NCI-H446 treated with DMSO at 0.1 percent for 48 hours (cell line): ENCODE measurements around the gene DBX2.
A peak's percentile ranks its signal among the peaks of the same experiment; 100 is the strongest.
"Not testable (repeated sequence)": the region's sequence is repeated elsewhere in the genome, so short reads cannot be mapped to it uniquely, and the experiment has no call there.

Source experiments
- DNase-seq: peaks from one replicate; lab custom pipeline; 2025; lab: John Stamatoyannopoulos, UW

The DBX2 gene

DNA sequence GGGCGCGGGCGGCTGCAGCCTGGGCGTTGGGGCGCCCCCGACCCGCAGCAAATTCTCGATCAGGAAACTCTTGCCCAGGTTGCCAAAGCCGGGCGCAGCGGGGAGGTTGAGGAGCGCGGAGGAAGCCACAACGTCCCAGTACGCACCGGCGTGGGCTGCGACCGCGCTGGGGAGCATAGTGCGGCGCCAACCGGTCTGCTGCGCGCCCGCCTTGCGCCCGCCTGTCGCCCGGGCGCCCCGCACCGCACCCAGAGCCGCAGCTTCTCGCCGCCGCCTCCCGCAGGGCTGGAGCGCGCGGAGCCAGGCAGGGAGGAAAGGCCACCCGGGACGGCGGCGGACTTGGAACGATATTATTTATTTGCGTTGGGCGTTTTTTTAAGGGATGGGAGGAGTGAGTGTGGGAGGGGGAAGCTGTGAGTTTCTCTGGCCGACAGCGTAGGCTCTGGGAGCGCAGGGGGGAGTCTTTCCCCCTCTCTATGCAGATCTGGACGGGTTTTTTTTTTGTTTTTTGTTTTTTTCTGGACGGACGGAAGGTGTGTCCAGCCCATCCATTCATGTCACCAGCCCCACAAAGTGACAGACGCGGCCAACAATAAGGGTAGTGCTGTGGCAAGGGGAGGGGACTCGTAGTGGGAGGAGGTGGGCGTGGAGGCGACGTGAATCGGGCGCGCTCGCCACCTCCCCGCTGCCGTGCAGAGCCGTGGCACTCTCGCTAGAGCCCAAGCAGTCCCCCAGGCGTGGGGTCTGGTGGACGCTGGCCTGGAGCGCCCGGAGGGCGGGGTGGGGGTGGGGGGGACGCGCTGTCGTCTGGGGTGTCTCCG is at the start of gene DBX2:
Gene DBX2, minus strand, starts transcription at position 349 of the 821 bp plus-strand sequence. Its CDS starts 172 bp downstream, at position 177.
- no peak for DNase-seq

GRCh38 chr12:45098766-45099165 is 47.9 kb upstream of the DBX2 start:
- DNase-seq: no peak

DNA sequence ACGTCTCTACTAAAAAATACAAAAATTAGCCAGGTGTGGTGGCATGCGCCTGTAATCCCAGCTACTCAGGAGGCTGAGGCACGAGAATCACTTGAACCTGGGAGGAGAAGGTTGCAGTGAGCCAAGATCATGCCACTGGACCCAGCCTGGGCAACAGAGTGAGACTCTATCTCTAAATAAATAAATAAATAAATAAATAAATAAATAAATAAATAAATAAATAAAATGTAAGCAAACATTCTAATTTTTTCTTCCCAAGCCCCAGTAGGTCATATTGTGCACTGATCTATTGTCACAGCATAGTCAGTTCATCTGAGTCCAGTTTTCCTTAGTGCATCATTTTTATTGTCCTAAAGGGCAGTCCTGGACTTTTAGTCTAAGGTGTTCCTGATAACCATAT is 44.5 kb upstream of the DBX2 start:
- DNase-seq: not testable (repeated sequence)

- no peak for DNase-seq
Observed at GRCh38 chr12:45093051-45093450, 42.2 kb upstream of the DBX2 start.

GRCh38 chr12:45089411-45090075 is 38.6 kb upstream of the DBX2 start:
- DNase-seq: no peak

DNA sequence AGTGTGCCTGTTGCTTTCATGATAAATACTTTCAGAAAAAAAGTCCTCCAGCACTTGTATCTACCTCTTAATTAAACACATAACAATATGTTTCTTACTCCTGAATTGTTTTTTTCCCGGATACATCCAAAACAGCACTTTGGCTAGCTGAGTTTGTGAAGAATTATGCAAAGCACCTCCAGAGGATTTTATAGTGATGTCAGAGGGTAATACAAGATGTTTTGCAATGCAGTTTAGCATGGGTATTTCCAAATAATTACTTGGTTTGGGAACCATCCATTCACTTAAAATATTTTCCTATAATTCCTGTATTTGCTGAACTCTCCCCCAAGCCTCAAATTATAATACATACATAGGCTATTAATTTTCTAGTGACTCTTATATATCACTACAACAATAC is 37.7 kb upstream of the DBX2 start:
- no peak for DNase-seq

- not testable (repeated sequence) for DNase-seq
Observed at GRCh38 chr12:45084248-45084647, 33.3 kb upstream of the DBX2 start.

DNA sequence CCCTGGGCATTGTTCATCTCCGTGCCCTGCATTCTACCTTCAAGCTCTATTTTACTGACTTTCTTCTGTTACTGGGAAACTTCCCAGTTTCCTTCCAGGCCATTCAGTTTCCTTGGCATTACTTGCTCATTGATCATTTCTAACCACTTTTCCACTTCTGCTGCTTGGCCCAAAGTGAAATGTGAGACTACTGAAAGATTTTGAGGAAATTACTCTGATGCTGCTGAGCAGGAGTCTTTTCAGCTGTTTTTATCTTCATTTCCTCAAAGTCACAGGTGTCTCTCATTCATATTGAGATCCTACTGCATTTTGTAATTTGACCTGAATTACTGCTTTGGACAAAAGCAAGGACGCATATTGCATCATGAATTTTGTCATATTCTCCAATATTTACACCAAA is 26.4 kb upstream of the DBX2 start:
- DNase-seq: no peak

- DNase-seq: no peak
Observed at GRCh38 chr12:45076417-45077026, 25.6 kb upstream of the DBX2 start.

- no peak for DNase-seq
Observed at GRCh38 chr12:45075587-45076282, 24.8 kb upstream of the DBX2 start.

GRCh38 chr12:45065125-45065626 is 14.3 kb upstream of the DBX2 start:
- DNase-seq: no peak

- DNase-seq: no peak
Observed at GRCh38 chr12:45060976-45061375, 10.1 kb upstream of the DBX2 start.

- DNase-seq: peak; percentile 54
Observed at GRCh38 chr12:45051572-45052125, 750 bp upstream of the DBX2 start.

- no peak for DNase-seq
Observed at GRCh38 chr12:45049912-45050750, 768 bp downstream of the DBX2 start.

DNA sequence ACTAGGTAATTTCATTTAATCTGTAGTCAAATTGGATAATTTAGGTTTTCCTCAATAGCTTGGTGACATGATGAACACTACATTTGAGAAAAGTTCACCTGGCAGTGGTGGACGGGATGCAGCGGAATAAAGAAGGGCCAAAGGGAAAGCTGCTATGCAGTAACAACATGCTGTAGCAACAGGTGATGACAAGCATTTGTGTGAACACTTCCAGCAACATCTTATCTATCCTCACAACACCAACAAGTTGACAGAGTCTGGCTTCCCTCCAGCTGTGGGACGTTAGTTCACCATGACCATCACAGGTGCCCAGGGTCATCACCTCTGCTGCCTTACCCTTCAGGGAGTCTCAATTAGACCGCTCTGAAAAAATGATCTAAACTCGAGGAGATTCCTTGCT is 8.3 kb downstream of the DBX2 start:
- DNase-seq: no peak

DNA sequence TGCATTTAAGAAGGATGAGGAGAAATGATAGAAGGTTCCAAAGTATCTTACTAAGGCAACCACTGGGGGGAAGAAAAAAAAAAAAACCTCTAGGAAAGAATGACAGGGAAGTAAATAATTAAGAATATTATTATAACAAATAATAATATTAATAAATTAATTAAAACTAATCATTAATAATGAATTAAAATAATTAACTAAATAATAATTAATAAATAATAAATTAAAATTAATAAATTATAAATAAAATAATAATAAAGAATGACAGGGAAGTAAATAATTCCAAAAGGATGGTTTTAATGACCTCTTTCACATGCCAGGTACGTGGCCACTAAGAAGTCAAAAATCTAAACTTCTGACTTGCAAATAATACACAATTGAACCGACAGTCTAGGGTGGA is 9.9 kb downstream of the DBX2 start:
- no peak for DNase-seq

DNA sequence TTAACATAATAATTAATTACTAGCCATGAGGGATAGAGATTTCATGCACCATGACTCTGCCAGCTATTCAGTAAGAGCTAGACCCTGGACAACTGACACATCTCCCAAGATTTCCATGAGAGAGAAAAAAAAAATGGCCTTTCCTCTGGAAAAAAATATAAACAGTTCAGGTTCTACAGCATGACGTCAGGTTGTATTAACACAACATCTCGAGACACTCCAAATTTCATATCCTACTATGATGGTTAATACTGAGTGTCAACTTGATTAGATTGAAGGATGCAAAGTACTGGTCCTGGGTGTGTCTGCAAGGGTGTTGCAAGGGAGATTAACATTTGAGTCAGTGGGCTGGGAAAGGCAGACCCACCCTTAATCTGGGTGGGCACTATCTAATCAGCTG is 11.1 kb downstream of the DBX2 start:
- no peak for DNase-seq

- DNase-seq: no peak
Observed at GRCh38 chr12:45034861-45035265, 16.0 kb downstream of the DBX2 start.

- no peak for DNase-seq
Observed at GRCh38 chr12:45017916-45018315, 33.0 kb downstream of the DBX2 start.

GRCh38 chr12:45014396-45014795 is 36.5 kb downstream of the DBX2 start:
- DNase-seq: no peak

DNA sequence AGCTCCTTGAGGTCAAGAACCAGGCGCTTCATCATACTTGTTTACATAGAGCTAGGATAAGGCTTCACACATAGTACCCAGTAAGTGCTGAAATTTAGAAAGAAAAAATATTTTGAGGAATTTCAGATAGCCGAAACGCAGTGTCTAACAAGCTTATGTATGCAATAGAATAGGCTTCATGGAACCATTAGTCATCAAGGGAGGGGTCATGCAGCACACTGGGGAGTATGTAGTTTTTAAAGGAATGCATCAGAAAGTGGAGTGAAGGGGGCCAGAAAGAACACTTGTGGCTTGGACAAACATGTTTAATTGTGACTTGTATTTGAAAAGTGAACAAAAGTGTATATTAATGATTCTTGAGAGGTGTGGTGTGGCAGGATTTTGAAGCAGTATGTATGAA is 38.1 kb downstream of the DBX2 start:
- DNase-seq: no peak
